Breast epithelium (tissue), 3 donors: ENCODE data around the gene TEX26.

Experiments
- CTCF ChIP-seq, 3 donors: fragments of 450-650 bp; IDR thresholded peaks; one replicate each; pipeline ENCODE4 v1.5.1; 2016 to 2017; ENCODE audit warnings: antibody characterized with exemption in 3 of 3, mild to moderate bottlenecking in 3 of 3, moderate library complexity in 3 of 3
- POLR2A ChIP-seq: fragments of 450-650 bp; IDR thresholded peaks from one replicate; pipeline ENCODE4 v1.6.1; 2016; ENCODE audit warnings: antibody characterized with exemption, mild to moderate bottlenecking, moderate library complexity

GRCh38 chr13:30892966-30893365 is 39.5 kb upstream of the TEX26 start:
- TF ChIP-seq CTCF (IDR thresholded peaks at IDR 0.05) (no peak), POLR2A (no peak)
